ENCODE measurements around the gene KLHDC7B. TPM values are rescaled to one million over a fixed set of nuclear protein-coding genes. Genes with fewer than 3 reads are reported as not detected.

KLHDC7B gene
- not detected in 2 replicates for total RNA-seq (2014; rRNA removed; shearing (Covaris generic))

GRCh38 chr22:50545522-50546325, at the start of gene KLHDC7B:
Gene KLHDC7B (plus strand): TSS chr22:50545899. CDS start chr22:50546244, 345 bp downstream.
- Histone ChIP-seq H3K27me3 (ENCODE audit: control insufficient read depth, insufficient read depth, low read length) (peaks cover 9% of the 10 kb centered on the region), H3K4me3 (ENCODE audit: insufficient read depth, low read depth, low read length) (no peak within 1 kb of the TSS), H3K36me3 (replicated peaks; ENCODE audit: control insufficient read depth, insufficient read depth, low read length) (no peaks in the 10 kb centered on the region)
- DNase-seq: peak; percentile 54

GRCh38 chr22:50497093-50497492, 48.6 kb upstream of the KLHDC7B start:
- Histone ChIP-seq H3K27me3 (ENCODE audit: control insufficient read depth, insufficient read depth, low read length) (no peaks in the 10 kb centered on the region), H3K4me3 (ENCODE audit: insufficient read depth, low read depth, low read length) (no peak overlapping the region), H3K36me3 (replicated peaks; ENCODE audit: control insufficient read depth, insufficient read depth, low read length) (no peaks in the 10 kb centered on the region)
- no peak for DNase-seq

GRCh38 chr22:50498322-50498890, 47.3 kb upstream of the KLHDC7B start:
- H3K36me3 ChIP-seq (replicated peaks; ENCODE audit: control insufficient read depth, insufficient read depth, low read length): no peaks in the 10 kb centered on the region
- peak; percentile 90 for DNase-seq
- H3K4me3 ChIP-seq (ENCODE audit: insufficient read depth, low read depth, low read length): no peak overlapping the region

GRCh38 chr22:50500452-50500851, 45.2 kb upstream of the KLHDC7B start:
- H3K27me3 ChIP-seq (ENCODE audit: control insufficient read depth, insufficient read depth, low read length): no peaks in the 10 kb centered on the region
- no peak overlapping the region for H3K4me3 ChIP-seq (ENCODE audit: insufficient read depth, low read depth, low read length)
- no peak for DNase-seq
- no peaks in the 10 kb centered on the region; the same call in 1 of the 2 replicates for H3K36me3 ChIP-seq (replicated peaks; ENCODE audit: control insufficient read depth, insufficient read depth, low read length)

More at GRCh38 chr22:50498322-50498890, 47.3 kb upstream of the KLHDC7B start:
- no peaks in the 10 kb centered on the region for H3K27me3 ChIP-seq (ENCODE audit: control insufficient read depth, insufficient read depth, low read length)

GRCh38 chr22:50502096-50502495, 43.6 kb upstream of the KLHDC7B start:
- Histone ChIP-seq H3K36me3 (replicated peaks; ENCODE audit: control insufficient read depth, insufficient read depth, low read length) (no peaks in the 10 kb centered on the region; the same call in 1 of the 2 replicates), H3K4me3 (ENCODE audit: insufficient read depth, low read depth, low read length) (no peak overlapping the region), H3K27me3 (ENCODE audit: control insufficient read depth, insufficient read depth, low read length) (no peaks in the 10 kb centered on the region)
- DNase-seq: no peak

- Histone ChIP-seq H3K27me3 (ENCODE audit: control insufficient read depth, insufficient read depth, low read length) (no peaks in the 10 kb centered on the region), H3K36me3 (replicated peaks; ENCODE audit: control insufficient read depth, insufficient read depth, low read length) (no peaks in the 10 kb centered on the region; the same call in 1 of the 2 replicates), H3K4me3 (ENCODE audit: insufficient read depth, low read depth, low read length) (no peak overlapping the region)
- DNase-seq: no peak
Observed at GRCh38 chr22:50502628-50503474, 42.8 kb upstream of the KLHDC7B start.

- DNase-seq: peak; percentile 81
Observed at GRCh38 chr22:50503475-50504145, 42.1 kb upstream of the KLHDC7B start.

GRCh38 chr22:50504369-50505211, 41.1 kb upstream of the KLHDC7B start:
- H3K27me3 ChIP-seq (ENCODE audit: control insufficient read depth, insufficient read depth, low read length): no peaks in the 10 kb centered on the region
- H3K4me3 ChIP-seq (ENCODE audit: insufficient read depth, low read depth, low read length): no peak overlapping the region
- no peak for DNase-seq
- no peaks in the 10 kb centered on the region; the same call in 1 of the 2 replicates for H3K36me3 ChIP-seq (replicated peaks; ENCODE audit: control insufficient read depth, insufficient read depth, low read length)

More at GRCh38 chr22:50503475-50504145, 42.1 kb upstream of the KLHDC7B start:
- H3K36me3 ChIP-seq (replicated peaks; ENCODE audit: control insufficient read depth, insufficient read depth, low read length): no peaks in the 10 kb centered on the region; the same call in 1 of the 2 replicates
- no peaks in the 10 kb centered on the region for H3K27me3 ChIP-seq (ENCODE audit: control insufficient read depth, insufficient read depth, low read length)
- H3K4me3 ChIP-seq (ENCODE audit: insufficient read depth, low read depth, low read length): no peak overlapping the region

- DNase-seq: no peak
- Histone ChIP-seq H3K27me3 (ENCODE audit: control insufficient read depth, insufficient read depth, low read length) (no peaks in the 10 kb centered on the region), H3K4me3 (ENCODE audit: insufficient read depth, low read depth, low read length) (no peak overlapping the region), H3K36me3 (replicated peaks; ENCODE audit: control insufficient read depth, insufficient read depth, low read length) (no peaks in the 10 kb centered on the region; the same call in 1 of the 2 replicates)
Observed at GRCh38 chr22:50505276-50505775, 40.4 kb upstream of the KLHDC7B start.

GRCh38 chr22:50505776-50506610, 39.7 kb upstream of the KLHDC7B start:
- DNase-seq: peak; percentile 62
- Histone ChIP-seq H3K27me3 (ENCODE audit: control insufficient read depth, insufficient read depth, low read length) (no peaks in the 10 kb centered on the region), H3K36me3 (replicated peaks; ENCODE audit: control insufficient read depth, insufficient read depth, low read length) (no peaks in the 10 kb centered on the region; the same call in 1 of the 2 replicates), H3K4me3 (ENCODE audit: insufficient read depth, low read depth, low read length) (no peak overlapping the region)

- DNase-seq: peak; percentile 83
- H3K27me3 ChIP-seq (ENCODE audit: control insufficient read depth, insufficient read depth, low read length): no peaks in the 10 kb centered on the region
- H3K4me3 ChIP-seq (ENCODE audit: insufficient read depth, low read depth, low read length): peak overlapping the region; percentile 88
- H3K36me3 ChIP-seq (replicated peaks; ENCODE audit: control insufficient read depth, insufficient read depth, low read length): no peaks in the 10 kb centered on the region; the same call in 1 of the 2 replicates
Observed at GRCh38 chr22:50506611-50507420, 38.9 kb upstream of the KLHDC7B start.
